LNCAP (cell line): ENCODE results near the gene ZSCAN9.

Experiments used
- TF ChIP-seq, protein P1 (sequence below): fragments of 450-650 bp; IDR thresholded peaks from 2 replicates; pipeline ENCODE4 v1.5.1; 2017; ENCODE audit warnings: mild to moderate bottlenecking

Gene ZSCAN9

DNA sequence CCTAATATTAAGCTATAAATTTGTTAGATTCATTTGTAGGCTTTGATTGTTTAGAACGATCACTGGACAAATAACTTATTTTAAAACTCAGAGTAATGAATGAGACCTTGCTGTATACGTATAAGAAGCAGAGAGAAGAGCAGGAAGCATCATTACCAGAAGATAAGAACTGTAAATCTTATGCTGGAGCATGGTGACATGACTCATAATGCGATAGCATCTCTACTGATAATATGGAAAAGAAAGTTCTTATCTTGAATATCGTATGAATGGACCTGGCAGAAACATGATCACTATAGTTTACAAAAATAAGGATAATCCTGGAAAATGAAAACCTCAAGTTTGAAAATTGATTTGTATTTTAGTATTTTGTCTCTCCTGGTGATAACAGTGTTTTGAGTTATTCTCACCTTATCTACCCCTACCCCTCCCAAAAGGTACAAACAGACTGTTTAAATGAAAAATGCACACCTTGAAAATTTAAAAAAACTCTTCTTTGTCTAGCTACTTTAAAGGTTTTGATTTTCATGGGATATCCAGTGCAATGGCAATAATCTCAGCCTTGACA is 39.8 kb downstream of the ZSCAN9 start:
- TF ChIP-seq, protein P1, sequence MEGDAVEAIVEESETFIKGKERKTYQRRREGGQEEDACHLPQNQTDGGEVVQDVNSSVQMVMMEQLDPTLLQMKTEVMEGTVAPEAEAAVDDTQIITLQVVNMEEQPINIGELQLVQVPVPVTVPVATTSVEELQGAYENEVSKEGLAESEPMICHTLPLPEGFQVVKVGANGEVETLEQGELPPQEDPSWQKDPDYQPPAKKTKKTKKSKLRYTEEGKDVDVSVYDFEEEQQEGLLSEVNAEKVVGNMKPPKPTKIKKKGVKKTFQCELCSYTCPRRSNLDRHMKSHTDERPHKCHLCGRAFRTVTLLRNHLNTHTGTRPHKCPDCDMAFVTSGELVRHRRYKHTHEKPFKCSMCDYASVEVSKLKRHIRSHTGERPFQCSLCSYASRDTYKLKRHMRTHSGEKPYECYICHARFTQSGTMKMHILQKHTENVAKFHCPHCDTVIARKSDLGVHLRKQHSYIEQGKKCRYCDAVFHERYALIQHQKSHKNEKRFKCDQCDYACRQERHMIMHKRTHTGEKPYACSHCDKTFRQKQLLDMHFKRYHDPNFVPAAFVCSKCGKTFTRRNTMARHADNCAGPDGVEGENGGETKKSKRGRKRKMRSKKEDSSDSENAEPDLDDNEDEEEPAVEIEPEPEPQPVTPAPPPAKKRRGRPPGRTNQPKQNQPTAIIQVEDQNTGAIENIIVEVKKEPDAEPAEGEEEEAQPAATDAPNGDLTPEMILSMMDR: no peak

DNA sequence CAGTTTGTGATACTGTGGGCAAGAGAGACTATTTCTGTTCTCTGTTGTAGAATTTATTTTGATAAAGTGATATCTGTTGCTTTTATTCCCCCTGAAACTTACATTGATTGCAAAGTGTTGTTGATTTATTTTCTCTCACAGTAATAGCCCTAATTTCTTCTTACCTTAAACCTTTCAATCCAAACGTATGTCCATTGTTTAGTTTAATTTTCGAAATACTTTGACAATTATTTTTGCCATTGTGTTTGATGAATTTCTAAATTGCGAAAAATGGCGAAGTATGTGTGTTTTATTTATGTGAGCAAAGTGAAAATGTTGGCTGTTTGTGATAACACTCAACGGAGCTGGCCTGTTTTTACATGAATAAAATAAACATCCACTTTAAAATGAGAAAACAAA is 41.5 kb downstream of the ZSCAN9 start:
- TF ChIP-seq, protein P1: no peak

DNA sequence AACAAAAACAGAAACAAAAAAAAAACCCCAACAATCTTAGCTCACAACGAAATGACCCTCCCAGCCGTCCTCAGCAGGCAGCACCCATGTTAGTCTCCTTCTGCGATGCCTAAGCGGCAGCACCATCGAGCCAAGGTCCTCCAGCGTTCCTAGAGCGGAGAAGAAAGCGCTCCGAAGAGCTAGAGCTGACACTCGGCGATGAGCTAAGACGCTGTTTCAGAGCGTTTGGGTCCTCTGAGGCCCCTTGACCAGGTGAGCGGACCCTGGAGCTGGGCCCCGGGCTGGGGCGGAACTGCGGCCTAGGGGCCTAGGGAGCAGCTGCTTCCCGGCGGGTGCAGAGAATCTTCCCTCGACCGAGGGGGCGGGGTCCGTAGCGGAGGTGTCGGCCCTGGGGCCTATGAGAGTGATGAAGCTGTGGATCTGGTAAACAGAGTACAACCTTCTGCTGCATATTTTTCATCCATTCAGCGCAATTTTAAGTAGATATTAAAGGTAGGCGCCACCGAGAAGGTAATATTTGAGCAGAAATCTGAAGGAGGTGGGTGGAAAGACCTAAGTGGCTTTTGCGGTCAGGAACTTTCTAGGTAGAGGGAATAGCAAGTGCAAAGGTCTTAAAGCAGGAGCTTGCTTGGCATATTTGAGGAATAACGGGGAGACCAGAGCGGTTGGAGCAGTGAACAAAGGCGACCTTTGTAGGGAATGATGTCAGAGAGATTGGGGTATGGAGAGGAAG is 42.1 kb downstream of the ZSCAN9 start, which contains the start of gene ZSCAN26:
Gene ZSCAN26, plus strand, starts transcription at position 182 of the 733 bp plus-strand sequence. CDS start 4,777 bp downstream, outside the sequence.
- TF ChIP-seq, protein P1: no peak

DNA sequence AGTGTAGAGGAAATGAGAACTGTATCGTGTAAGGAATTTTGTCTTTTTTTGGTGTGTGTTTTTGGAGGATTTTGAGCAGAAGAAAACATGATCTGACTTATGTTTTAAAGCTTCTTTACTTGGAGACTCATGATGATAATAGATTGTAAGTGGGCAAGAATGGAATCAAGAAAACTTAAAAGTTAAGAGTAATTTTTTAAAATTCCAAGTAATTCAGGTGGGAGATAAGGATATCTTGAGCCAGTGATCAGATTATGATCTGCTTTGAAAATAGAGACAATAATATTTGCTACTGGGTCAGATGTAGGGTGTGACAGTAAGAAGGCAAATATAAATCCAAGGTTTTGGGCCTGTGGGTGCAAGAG is 42.6 kb downstream of the ZSCAN9 start:
- TF ChIP-seq, protein P1: no peak

DNA sequence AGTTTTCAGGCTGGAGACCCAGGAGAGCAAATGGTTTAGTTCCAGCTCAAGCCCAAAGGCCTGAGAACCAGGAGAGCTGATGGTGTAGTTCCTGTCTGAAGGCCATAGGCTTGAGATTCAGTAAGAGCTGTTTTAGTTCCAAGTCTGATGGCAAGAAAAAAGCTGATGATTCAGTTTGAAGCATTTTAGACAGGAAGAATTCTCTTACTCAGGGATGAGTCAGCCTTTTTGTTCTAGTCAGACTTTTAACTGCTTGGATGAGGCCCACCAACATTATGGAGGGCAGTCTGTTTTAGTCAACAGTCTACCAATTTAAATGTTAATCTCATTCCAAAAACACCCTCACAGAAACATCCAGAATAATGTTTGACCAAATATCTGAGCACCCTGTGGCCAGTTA is 44.4 kb downstream of the ZSCAN9 start:
- TF ChIP-seq, protein P1: no peak

DNA sequence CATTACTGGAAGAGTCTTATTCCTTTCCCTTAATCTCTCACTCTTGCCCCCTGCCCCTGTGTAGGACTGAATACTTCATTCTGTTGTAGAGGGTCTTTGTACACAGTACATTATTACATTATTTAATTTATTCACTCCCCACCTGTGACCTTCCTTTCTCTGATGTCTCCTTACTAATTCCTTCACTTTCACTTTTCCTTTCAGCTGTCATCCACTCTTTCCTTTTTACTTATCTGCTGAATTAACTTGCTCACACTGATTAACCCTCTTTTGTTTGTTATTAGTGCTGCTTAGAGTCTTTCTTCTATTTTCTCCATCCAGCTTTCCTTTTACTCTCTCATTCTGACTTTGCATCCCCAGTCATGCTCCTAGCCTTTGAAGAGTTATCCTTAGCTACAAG is 49.8 kb downstream of the ZSCAN9 start:
- TF ChIP-seq, protein P1: no peak

DNA sequence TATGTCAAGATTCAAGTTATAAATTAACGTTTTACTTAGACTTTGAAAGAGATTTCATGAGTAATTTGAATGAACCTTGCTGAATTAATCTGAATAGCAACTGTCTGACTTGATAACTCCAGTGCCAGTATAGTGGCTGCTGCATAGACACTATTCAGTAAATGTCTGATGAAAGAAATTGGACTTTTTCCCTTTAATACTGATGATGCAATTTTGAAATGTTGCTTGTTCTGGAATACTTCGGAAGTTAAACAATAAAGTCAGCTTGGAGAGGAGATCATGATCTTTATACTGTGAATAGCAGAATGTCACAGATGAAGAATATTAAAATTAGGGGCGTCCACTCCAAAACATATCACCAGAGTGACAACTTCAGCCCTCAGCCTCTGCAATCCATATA is 52.7 kb downstream of the ZSCAN9 start:
- TF ChIP-seq, protein P1: no peak
